GM19035 (cell line): Measurements from ENCODE around the gene IBTK.
"Not testable (repeated sequence)": the region's sequence is repeated elsewhere in the genome, so short reads cannot be mapped to it uniquely, and the experiment has no call there.

Experiments used
- ATAC-seq: cut with Tn5 transposase; IDR thresholded peaks from one replicate; pipeline ENCODE4 v1.9.1; 2021; ENCODE audit not compliant: unreplicated experiment

Gene IBTK

GRCh38 chr6:82179415-82179814 lies 68.1 kb downstream of the IBTK start:
- ATAC-seq: no peak

GRCh38 chr6:82178759-82179112 lies 68.8 kb downstream of the IBTK start:
- ATAC-seq: no peak

GRCh38 chr6:82178077-82178758 lies 69.3 kb downstream of the IBTK start:
- no peak for ATAC-seq

DNA sequence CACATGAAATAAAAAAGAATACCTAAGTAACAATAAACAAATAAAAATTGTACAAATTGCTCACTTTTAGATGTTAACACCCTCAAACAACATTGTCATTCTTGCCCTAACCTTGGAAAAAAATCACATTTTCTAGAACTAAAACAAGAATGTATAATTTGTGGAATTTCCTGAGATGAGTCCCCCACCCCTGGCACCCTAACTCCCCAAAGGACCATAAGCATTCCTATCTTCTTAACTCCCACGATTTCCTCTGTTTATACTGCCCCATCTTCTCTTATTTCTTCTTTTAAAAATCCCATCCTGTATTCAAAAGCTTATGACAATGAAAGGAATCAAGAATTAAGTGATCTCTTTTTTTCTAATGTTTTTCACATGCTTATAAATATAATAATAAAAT lies 70.9 kb downstream of the IBTK start:
- ATAC-seq: no peak

DNA sequence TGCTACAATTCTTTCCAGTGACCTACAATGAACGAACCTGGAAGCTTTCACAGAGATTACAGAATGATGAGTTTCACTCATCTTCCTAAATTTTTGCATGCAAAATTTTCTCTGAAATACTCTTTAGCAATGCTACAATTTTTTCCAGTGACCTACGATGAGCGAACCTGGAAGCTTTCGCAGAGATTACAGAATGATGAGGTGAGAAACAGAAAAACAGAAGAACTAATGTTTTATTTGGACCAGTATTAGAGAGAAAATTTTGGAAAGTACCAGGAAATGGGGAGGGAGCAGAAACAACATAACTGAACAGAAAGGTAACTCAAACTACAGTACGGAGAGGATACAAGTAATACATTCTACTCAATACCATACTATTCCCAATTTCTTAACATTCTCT lies 75.0 kb downstream of the IBTK start:
- ATAC-seq: no peak

DNA sequence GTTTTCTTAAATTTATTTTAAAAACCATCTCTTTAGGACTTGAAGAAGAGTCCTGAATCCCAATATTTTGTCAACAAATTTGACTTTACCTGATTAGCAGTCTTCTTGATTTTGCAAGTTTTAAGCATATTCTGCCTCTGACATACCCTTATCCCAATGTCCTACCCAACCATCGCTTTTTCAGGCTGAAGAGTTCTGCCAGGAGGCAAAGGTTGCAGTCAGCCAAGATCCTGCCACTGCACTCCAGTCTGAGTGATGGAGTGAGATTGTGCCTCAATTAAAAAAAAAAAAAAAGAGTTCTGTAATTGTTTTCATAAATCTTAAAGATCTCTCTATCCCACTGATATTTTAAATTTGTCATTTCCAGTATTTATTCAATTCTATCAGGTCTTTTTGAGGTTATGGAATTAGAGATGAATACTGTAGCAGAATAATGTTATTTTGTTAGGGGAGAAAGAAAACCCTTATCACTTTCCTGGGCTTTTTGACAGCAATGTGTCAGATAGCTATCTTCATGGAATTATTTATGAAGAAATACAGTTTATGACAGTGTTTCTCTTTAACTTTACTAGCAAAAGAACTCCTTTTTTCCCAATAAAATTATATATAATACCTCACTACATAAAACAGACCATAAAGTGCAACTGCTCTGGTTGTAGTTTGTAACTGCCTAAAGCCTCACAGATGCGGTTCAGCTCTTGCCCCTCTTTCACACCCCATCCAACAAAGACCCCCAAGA lies 78.2 kb downstream of the IBTK start:
- no peak for ATAC-seq

DNA sequence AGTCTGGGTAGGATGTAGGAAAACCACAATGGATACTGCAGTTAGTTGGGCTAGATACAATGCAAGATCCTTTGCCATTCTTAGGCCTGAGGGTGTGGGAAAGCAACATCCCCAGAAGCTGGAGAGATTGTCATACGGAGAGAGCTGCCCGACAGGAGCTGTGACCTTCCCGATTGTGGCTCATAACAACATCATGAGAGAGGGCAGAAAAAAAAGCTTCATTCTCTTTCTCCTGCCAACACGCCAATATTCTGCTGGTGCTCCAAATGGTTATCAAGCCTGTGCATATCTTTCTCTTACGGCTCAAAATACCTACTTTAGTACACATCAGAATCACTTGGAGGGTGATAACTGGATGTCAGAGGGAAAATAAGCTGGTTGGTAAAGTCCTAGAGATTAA lies 81.1 kb downstream of the IBTK start:
- ATAC-seq: no peak

DNA sequence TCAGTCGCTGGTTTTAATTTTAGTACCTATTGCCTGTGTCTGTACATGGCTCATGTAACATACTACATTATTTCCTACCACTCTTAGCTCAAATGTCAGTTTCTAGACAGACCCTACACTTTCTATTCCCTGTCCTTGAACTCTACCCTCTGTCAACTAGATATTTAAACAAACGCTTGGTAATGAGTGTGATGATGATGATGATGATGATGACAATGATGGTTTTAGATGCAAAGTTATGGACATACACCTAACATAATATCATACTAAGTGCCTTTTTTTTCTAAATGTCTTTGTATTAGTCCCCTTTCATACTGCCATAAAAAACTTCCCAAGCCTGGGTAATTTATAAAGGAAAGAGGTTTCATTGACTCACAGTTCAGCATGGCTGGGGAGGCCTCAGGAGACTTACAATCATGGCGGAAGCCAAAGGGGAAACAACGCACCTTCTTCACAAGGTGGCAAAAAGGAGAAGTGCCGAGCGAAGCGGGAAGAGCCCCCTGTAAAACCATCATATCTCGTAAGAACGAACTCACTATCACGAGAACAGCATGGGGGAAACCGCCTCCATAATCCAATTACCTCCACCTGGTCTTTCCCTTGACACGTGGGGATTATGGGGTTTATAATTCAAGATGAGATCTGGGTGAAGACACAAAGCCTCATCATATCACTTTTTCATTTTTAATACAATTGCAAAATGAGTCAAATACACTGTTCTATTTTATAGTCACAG lies 87.1 kb downstream of the IBTK start:
- ATAC-seq: no peak

- not testable (repeated sequence) for ATAC-seq
Observed at GRCh38 chr6:82152786-82153185, 94.8 kb downstream of the IBTK start.

- ATAC-seq: not testable (repeated sequence)
Observed at GRCh38 chr6:82151147-82151546, 96.4 kb downstream of the IBTK start.

DNA sequence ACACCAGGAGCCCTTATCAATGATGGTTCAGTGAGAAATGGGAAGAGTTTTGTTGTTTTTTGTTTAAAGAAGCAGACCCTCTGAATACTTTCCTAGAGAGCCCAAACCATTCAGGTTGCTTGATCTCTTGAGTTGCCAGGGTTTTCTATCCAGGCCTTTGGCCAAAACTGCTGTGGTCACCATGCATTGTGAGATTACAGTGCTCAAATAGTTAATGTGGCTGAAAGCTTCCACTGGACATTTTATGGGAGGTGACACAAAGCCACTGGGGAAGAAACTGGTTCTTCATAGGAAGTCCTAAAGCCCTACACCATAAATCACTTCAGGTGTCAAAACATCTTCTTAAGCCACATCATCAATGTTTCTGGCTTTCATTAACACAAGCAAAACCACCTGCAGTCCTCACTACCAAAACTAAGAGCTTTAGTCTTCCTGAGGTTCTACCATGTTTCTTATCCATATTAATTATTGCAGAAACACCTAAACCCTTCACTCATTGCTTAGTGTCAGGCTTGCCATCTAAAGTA lies 101.6 kb downstream of the IBTK start:
- ATAC-seq: no peak

DNA sequence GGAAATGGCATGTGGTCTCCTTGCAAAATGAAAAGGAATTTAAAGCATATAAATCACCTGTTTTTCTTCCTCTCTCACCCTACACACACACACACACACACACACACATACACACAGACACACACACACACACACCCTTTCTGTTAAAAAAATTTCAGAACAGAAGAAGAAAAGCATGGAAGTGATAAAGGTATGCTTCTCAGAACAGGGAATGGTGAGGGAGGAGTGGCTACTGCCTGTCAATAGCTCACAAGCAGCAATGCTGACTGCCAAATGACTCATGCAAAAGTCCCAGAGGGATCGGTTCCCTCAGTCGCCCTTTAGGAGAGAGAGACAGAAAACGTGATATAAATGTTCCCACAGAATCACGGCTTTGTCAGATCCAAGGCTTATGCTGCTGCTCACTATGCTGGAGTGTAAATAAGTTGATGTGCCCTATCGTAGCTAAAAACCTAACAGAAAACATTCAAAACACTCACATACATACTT lies 102.6 kb downstream of the IBTK start:
- ATAC-seq: no peak

DNA sequence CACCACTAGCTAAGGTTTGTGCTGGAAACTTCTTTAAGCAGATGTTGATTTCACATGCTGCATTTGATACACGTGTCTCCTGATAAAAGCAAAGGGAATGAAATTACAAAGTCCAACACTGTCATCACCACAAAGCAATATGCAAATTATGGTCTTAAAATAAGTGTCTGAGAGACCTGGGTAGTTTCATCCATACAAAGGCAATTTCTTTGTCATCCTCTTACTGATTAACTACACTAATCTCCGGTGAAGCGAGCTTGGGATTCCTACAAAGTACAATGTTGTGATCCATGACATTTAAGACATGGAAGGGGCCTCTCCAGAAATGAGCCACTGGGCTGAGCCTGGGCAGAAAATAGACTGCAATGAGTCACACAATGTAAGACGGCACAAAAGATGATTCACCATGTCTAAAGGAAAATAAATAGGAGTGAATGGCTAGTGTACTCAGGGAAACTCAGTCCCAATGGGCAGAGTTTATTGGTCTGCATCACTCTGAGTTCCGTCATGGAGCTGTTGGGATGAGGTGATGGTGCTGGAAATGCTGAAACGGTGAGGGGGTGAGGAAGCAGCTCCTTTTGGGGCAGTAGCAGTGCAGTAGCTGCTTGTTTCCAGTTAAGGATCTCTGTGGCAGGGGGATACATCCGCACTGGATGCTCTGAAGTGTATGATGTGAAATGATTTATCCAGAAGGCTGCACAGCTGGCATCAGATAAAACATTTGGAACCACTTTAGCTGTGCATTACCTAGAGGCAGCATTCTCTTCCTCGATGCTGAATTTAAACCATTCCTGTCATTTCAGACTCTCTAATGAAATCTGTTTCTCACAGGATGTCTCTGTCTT lies 103.3 kb downstream of the IBTK start:
- ATAC-seq: peak; percentile 74

GRCh38 chr6:82143041-82143481 lies 104.5 kb downstream of the IBTK start:
- no peak for ATAC-seq

DNA sequence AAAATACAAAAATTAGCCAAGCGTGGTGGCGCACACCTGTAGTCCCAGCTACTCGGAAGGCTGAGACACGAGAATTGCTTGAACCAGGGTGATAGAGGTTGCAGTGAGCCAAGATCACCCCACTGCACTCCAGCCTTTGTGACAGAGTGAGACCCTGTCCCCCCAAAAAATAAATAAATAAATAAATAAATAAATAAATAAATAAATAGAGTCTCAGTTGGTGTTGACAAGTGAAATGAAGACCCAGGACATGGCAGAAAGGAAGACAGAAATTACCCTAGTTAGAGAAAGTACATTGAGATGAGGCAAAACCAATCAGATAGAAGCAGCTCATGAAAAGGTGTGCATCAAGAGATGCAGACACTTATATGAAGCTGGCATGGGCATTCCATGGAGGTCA lies 105.0 kb downstream of the IBTK start:
- ATAC-seq: no peak

- no peak for ATAC-seq
Observed at GRCh38 chr6:82138075-82138791, 109.3 kb downstream of the IBTK start.

- no peak for ATAC-seq
Observed at GRCh38 chr6:82131441-82131840, 116.1 kb downstream of the IBTK start.

GRCh38 chr6:82129797-82130196 lies 117.7 kb downstream of the IBTK start:
- ATAC-seq: no peak

DNA sequence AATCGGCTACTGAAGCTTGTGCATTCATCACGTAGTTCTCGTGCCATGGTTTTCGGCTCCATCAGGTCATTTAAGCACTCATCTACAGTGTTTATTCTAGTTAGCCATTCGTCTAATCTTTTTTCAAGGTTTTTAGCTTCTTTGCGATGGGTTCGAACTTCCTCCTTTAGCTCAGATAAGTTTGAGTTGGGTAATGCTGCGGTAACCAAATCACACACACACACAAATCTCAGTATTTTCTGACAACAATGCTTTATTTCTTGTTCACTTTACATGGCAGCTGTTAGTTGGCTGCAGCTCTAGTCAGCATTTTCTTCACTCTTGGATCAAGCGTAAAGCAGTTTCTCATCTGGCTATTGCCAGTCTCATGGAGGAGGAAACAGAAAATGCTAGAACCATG lies 118.6 kb downstream of the IBTK start:
- ATAC-seq: not testable (repeated sequence)

- ATAC-seq: no peak
Observed at GRCh38 chr6:82123632-82124031, 123.9 kb downstream of the IBTK start.
